GM12878 (cell line): Measurements from ENCODE around the gene TULP1. TPM values are rescaled to one million over a fixed set of nuclear protein-coding genes. Genes with fewer than 3 reads are reported as not detected.

Experiments used
- ATAC-seq: fragments of 200-7000 bp; cut with Tn5 transposase; 3 replicates; pipeline ENCODE4 v1.9.1; 2020; ENCODE audit warnings: mild to moderate bottlenecking, moderate library complexity
- BruUV-seq: library from RNA; stranded (reverse); fragments of 400-500 nt; replicated peaks from 2 replicates; lab custom pipeline; 2021; lab: Mats Ljungman, UMichigan
- CTCF ChIA-PET: fragments of 300-600 bp; sonication (Branson Sonifier 250); formaldehyde crosslinking; extraction: SDS; loops from one replicate; lab custom pipeline; 2021; ENCODE audit warnings: inconsistent platforms; lab: Yijun Ruan, JAX
- POLR2A ChIA-PET: fragments of 350-600 bp; formaldehyde crosslinking; extraction: SDS; loops from one replicate; lab custom pipeline; 2021; ENCODE audit warnings: inconsistent platforms; lab: Charles Lee
- RAD21 ChIA-PET: fragments of 300-600 bp; sonication (Branson Sonifier 250); formaldehyde crosslinking; loops from one replicate; lab custom pipeline; 2023; ENCODE audit warnings: antibody characterized with exemption; ENCODE audit not compliant: unreplicated experiment; lab: Charles Lee
- SMC1A ChIA-PET: fragments of 300-600 bp; sonication (Branson Sonifier 250); formaldehyde crosslinking; loops from one replicate; lab custom pipeline; 2023; ENCODE audit not compliant: unreplicated experiment, uncharacterized antibody; lab: Charles Lee
- DNase-seq: peaks from one replicate; pipeline ENCODE4 v3.0.0-alpha.2; 2011; ENCODE audit warnings: low read depth, low spot score
- FAIRE-seq: peaks from 3 replicates; lab custom pipeline; 2011; peaks lifted over from hg19 to GRCh38; lab: Jason Lieb, UNC
- H2AFZ ChIP-seq: 2 replicates; pipeline ENCODE4 v1.6.0; 2011; ENCODE audit warnings: low read depth, low read length, control low read depth; ENCODE audit not compliant: control insufficient read depth
- H3K27ac ChIP-seq: 2 replicates; pipeline ENCODE4 v1.5.1; 2011; ENCODE audit warnings: control low read depth; ENCODE audit not compliant: control insufficient read depth, insufficient read depth
- H3K27me3 ChIP-seq, 2 experiments: replicated peaks in 1 of 2; 2 replicates each; pipeline versions ENCODE4 v1.6.0 to v1.6.1; 2011; ENCODE audit warnings: low read length in 1 of 2; ENCODE audit not compliant: control insufficient read depth in 2 of 2, insufficient read depth in 2 of 2
- H3K36me3 ChIP-seq, 2 experiments: 2 replicates each; pipeline ENCODE4 v1.5.1; 2011; ENCODE audit warnings: low read length in 1 of 2; ENCODE audit not compliant: control insufficient read depth in 2 of 2, insufficient read depth in 2 of 2
- H3K4me1 ChIP-seq: 2 replicates; pipeline ENCODE4 v1.6.1; 2011; ENCODE audit warnings: mild to moderate bottlenecking, low read length, moderate library complexity, mixed read lengths; ENCODE audit not compliant: control insufficient read depth, insufficient read depth
- H3K4me2 ChIP-seq: 2 replicates; pipeline ENCODE4 v1.6.0; 2011; ENCODE audit warnings: control low read depth; ENCODE audit not compliant: control insufficient read depth, insufficient read depth
- H3K4me3 ChIP-seq: fragments of 200-600 bp; sonication (generic); 2 replicates; pipeline ENCODE4 v1.5.1; 2016
- H3K79me2 ChIP-seq: 2 replicates; pipeline ENCODE4 v1.6.0; 2011; ENCODE audit warnings: low read length; ENCODE audit not compliant: control insufficient read depth, insufficient read depth
- H3K9ac ChIP-seq: 2 replicates; pipeline ENCODE4 v1.8.0; 2011; ENCODE audit warnings: low read length, control low read depth, mixed read lengths; ENCODE audit not compliant: control insufficient read depth, insufficient read depth
- H3K9me3 ChIP-seq: replicated peaks from 3 replicates; pipeline ENCODE4 v1.5.1; 2011; ENCODE audit warnings: mild to moderate bottlenecking, low read length; ENCODE audit not compliant: control insufficient read depth, insufficient read depth
- H4K20me1 ChIP-seq: 2 replicates; pipeline ENCODE4 v1.6.0; 2011; ENCODE audit not compliant: control insufficient read depth, insufficient read depth
- CHD2 ChIP-seq: IDR thresholded peaks from 2 replicates; pipeline ENCODE4 v1.6.1; 2011; ENCODE audit warnings: low read depth, low read length, improper control_type of control experiment, borderline replicate concordance
- DPF2 ChIP-seq: fragments of 450-650 bp; IDR thresholded peaks from 2 replicates; pipeline ENCODE4 v1.6.1; 2017; ENCODE audit warnings: mild to moderate bottlenecking
- FOS ChIP-seq: IDR thresholded peaks from 3 replicates; pipeline ENCODE4 v1.6.1; 2011; ENCODE audit warnings: borderline replicate concordance; ENCODE audit not compliant: insufficient read length; ENCODE audit errors: extremely low read depth
- IKZF1 ChIP-seq: fragments of 450-650 bp; conservative IDR thresholded peaks from 2 replicates; pipeline ENCODE4 v1.6.1; 2017; ENCODE audit warnings: antibody characterized with exemption, mild to moderate bottlenecking
- SRF ChIP-seq, 2 experiments: IDR thresholded peaks; 2 replicates each; pipeline ENCODE4 v1.6.1; 2011; ENCODE audit warnings: low read depth in 2 of 2, low read length in 2 of 2, mild to moderate bottlenecking in 1 of 2, moderate library complexity in 1 of 2
- WGBS: methylation state at CpG from one replicate; pipeline ENCODE4 v1.1.6; 2016; ENCODE audit warnings: low lambda C conversion rate; ENCODE audit not compliant: insufficient replicate concordance, insufficient coverage; ENCODE audit errors: missing lambda C conversion rate; 5-methylcytosine and 5-hydroxymethylcytosine counted together
- in situ Hi-C: fragments of 300-500 bp; cut with MboI; formaldehyde crosslinking; loops from 9 replicates; pipeline ENCODE4 v1.14.3; 2018; ENCODE audit warnings: mixed read lengths
- intact Hi-C: fragments of 100-400 bp; cut with micrococcal nuclease; formaldehyde crosslinking; loops from one replicate; pipeline ENCODE4 v1.14.2; 2022; ENCODE audit not compliant: unreplicated experiment
- polyA plus RNA-seq, 11 experiments: library from polyadenylated mRNA; depleted of rRNA in 4 of 11; unstranded in 6 of 11; stranded (reverse) in 5 of 11; fragments of >200 nt; fragmentation: Nextera tagmentation in 4 of 11; fragmentation: Illumina TruSeq in 1 of 11; extraction: Ambion mirVana in 4 of 11; extraction: Trizol in 1 of 11; gene quantifications; 1 replicate in 1 of 11; 2 replicates in 10 of 11; pipeline versions ENCODE4 v1.2.1 to v1.2.3, GENCODE V29; 2011 to 2016; ENCODE audit warnings: inconsistent platforms in 2 of 11, missing spikeins in 2 of 11, low read depth in 1 of 11
- total RNA-seq, 4 experiments: library from RNA; depleted of rRNA in 3 of 4; stranded (reverse); fragments of >200 nt in 3 of 4; fragmentation: Illumina TruSeq in 1 of 4; extraction: Trizol in 1 of 4; gene quantifications; 2 replicates each; pipeline versions ENCODE4 v1.2.1 to v1.2.3, GENCODE V29; 2013 to 2021

TULP1 gene
- total and polyA plus RNA-seq, 10 of the 15 experiments (the other 5 are each of a cell fraction or from before 2014, with no cell fraction given): not detected

DNA sequence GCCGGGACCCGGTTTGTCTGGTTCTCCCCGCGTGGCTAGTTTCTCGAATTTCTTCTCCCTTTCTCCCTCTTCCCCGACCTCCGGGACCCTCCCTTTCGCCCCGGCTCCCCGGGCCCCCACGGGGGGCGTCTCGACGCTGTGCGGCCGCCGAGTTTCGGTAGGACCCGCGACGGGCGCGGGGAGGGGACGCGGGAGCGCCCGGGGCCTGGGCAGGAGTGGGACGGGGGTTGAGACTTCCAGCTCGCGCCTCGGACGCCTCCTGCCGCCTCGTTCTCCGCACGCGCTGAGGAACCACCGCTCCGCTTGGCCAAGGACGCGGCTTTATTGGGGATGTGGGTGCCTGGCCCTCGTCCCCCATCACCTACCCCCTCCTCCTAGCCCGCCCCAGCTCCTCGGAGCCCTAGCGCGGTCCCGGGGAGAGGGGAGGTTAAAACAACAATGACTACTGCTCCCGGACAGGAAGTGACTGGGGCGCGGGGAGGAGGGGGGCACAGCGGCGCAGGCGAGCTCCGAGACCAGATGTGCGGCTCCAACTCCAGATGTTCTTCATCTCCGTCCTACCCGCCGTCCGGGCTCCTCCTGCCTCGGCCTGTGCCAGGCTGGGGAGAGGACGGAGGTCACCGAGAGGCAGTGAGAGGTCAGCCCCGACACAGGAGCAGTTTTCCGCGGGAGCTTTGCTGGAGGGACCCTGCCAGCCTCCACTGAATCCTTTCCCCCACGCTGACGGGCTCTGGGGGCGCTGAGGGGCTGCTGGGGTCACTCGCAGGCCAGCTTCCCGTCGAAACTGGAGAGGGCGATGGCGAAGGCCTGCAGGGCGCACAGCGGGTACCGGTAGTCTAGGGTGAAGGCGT, 14.9 kb downstream of the TULP1 start:
- peak overlapping the region; percentile 65 for H2AFZ ChIP-seq
- FAIRE-seq: no peak
- no peaks in the 10 kb centered on the region for H4K20me1 ChIP-seq
- no peaks in the 10 kb centered on the region for H3K9me3 ChIP-seq
- peak overlapping the region; percentile 48; the same call in 1 of the 2 replicates for H3K9ac ChIP-seq
- TF ChIP-seq CHD2 (no peak), DPF2 (0 out of 2 replicates have a peak, but pooled peaks have one; percentile 5), SRF (IDR thresholded peaks at IDR 0.05; ENCODE audit: low read depth in 2 of 2, low read length in 2 of 2) (0 out of 4 replicates have a peak, but pooled peaks of 1 of the 2 experiments have one; percentile 18), FOS (no peak), IKZF1 (0 out of 2 replicates have a peak, but pooled peaks have one; percentile 25)
- ChIA-PET SMC1A (no interaction called here), CTCF (interaction anchor here (0.9 kb wide), 1 partner anchor 25 kb away, joined by 4 read pairs; no protein-coding TSS in a partner anchor), POLR2A (interaction anchor here (0.5 kb wide), 1 partner anchor 14 kb away, joined by 3 read pairs; no protein-coding TSS in a partner anchor), RAD21 (no interaction called here)
- peaks cover 8% of the 10 kb centered on the region for H3K4me1 ChIP-seq
- BruUV-seq: no TSS peak
- peak overlapping the region; percentile 43; the same call in 1 of the 2 replicates for H3K4me3 ChIP-seq
- no peak for DNase-seq
- intact Hi-C loops: no loop called here
- 12% methylated on average over 67 of the region's 77 CpGs for WGBS
- H3K27ac ChIP-seq: no peak overlapping the region
- H3K27me3 ChIP-seq: peaks cover 0 to 16% of the 10 kb centered on the region in 2 experiments
- H3K4me2 ChIP-seq: peak overlapping the region; percentile 90
- H3K36me3 ChIP-seq: no peaks in the 10 kb centered on the region
- peak; percentile 49 for ATAC-seq
- H3K79me2 ChIP-seq: no peaks in the 10 kb centered on the region
- in situ Hi-C loops: no loop called here
